HEK293 (cell line): Measurements from ENCODE around the gene RANGAP1.
"Not testable (repeated sequence)": the region's sequence is repeated elsewhere in the genome, so short reads cannot be mapped to it uniquely, and the experiment has no call there.

Experiments
- CTCF ChIA-PET: fragments of 350-600 bp; formaldehyde crosslinking; extraction: SDS; loops from one replicate; lab custom pipeline; 2021; ENCODE audit warnings: antibody characterized with exemption; lab: Yijun Ruan, JAX
- POLR2A ChIA-PET: fragments of 300-600 bp; formaldehyde crosslinking; extraction: SDS; loops from one replicate; lab custom pipeline; 2020; ENCODE audit warnings: antibody characterized with exemption, inconsistent platforms; lab: Yijun Ruan, JAX
- H3K27ac ChIP-seq: fragments of 200-500 bp; sonication (Bioruptor generic); 2 replicates; pipeline ENCODE4 v1.5.1; 2014; ENCODE audit warnings: low read depth, low read length, control low read depth, inconsistent platforms; ENCODE audit errors: extremely low read depth
- H3K36me3 ChIP-seq, 2 experiments: fragments of 200-500 bp in 1 of 2; sonication (Bioruptor generic) in 1 of 2; 1 replicate in 1 of 2; 2 replicates in 1 of 2; pipeline ENCODE4 v1.5.1; 2014 to 2017; ENCODE audit warnings: inconsistent platforms in 2 of 2, low read length in 2 of 2; ENCODE audit not compliant: control insufficient read depth in 2 of 2, insufficient read depth in 1 of 2
- H3K4me1 ChIP-seq: fragments of 200-500 bp; sonication (Bioruptor generic); 2 replicates; pipeline ENCODE4 v1.5.1; 2014; ENCODE audit warnings: mild to moderate bottlenecking, low read length, inconsistent platforms; ENCODE audit not compliant: control insufficient read depth, insufficient read depth
- H3K4me3 ChIP-seq: 2 replicates; pipeline ENCODE4 v1.5.1; 2011; ENCODE audit warnings: low read depth, mild to moderate bottlenecking, control low read depth, low read length, moderate library complexity
- H3K9me3 ChIP-seq: fragments of 200-500 bp; sonication (Bioruptor generic); 2 replicates; pipeline ENCODE4 v1.5.1; 2014; ENCODE audit warnings: low read depth, low read length, inconsistent platforms; ENCODE audit not compliant: control insufficient read depth, insufficient read depth
- GLIS1 ChIP-seq: fragments of 450-650 bp; formaldehyde crosslinking; IDR thresholded peaks from 2 replicates; pipeline ENCODE4 v1.5.1; 2016; ENCODE audit warnings: missing biosample characterization, missing genetic modification characterization
- MEIS1 ChIP-seq: sonication (generic); formaldehyde crosslinking; IDR thresholded peaks from 2 replicates; pipeline ENCODE4 v1.8.1; 2022; ENCODE audit warnings: missing genetic modification reagents, mild to moderate bottlenecking, borderline replicate concordance
- SP2 ChIP-seq: fragments of 450-650 bp; formaldehyde crosslinking; IDR thresholded peaks from 2 replicates; pipeline ENCODE4 v1.5.1; 2016; ENCODE audit warnings: missing biosample characterization, missing genetic modification characterization
- WT1 ChIP-seq: fragments of 450-650 bp; formaldehyde crosslinking; IDR thresholded peaks from 2 replicates; pipeline ENCODE4 v1.5.1; 2016; ENCODE audit warnings: missing biosample characterization, missing genetic modification characterization
- YY1 ChIP-seq: fragments of 450-650 bp; formaldehyde crosslinking; IDR thresholded peaks from 2 replicates; pipeline ENCODE4 v1.5.1; 2018; ENCODE audit warnings: missing biosample characterization, missing genetic modification characterization
- ZBTB20 ChIP-seq: fragments of 450-650 bp; formaldehyde crosslinking; IDR thresholded peaks from 2 replicates; pipeline ENCODE4 v1.5.1; 2016; ENCODE audit warnings: missing biosample characterization, missing genetic modification characterization
- ZBTB6 ChIP-seq: fragments of 450-650 bp; formaldehyde crosslinking; IDR thresholded peaks from 2 replicates; pipeline ENCODE4 v1.5.1; 2017; ENCODE audit warnings: missing biosample characterization, missing genetic modification characterization
- ZNF121 ChIP-seq: fragments of 450-650 bp; formaldehyde crosslinking; IDR thresholded peaks from 2 replicates; pipeline ENCODE4 v1.5.1; 2016; ENCODE audit warnings: missing biosample characterization, missing genetic modification characterization
- ZNF174 ChIP-seq: fragments of 450-650 bp; formaldehyde crosslinking; IDR thresholded peaks from 2 replicates; pipeline ENCODE4 v1.5.0; 2017; ENCODE audit warnings: missing biosample characterization, mild to moderate bottlenecking, missing genetic modification characterization
- ZNF416 ChIP-seq: fragments of 450-650 bp; formaldehyde crosslinking; IDR thresholded peaks from 2 replicates; pipeline ENCODE4 v1.5.1; 2016; ENCODE audit warnings: missing biosample characterization, missing genetic modification characterization
- ZNF548 ChIP-seq: fragments of 450-650 bp; formaldehyde crosslinking; IDR thresholded peaks from 2 replicates; pipeline ENCODE4 v1.5.1; 2016; ENCODE audit warnings: missing biosample characterization, missing genetic modification characterization
- ZNF768 ChIP-seq: fragments of 450-650 bp; formaldehyde crosslinking; IDR thresholded peaks from 2 replicates; pipeline ENCODE4 v1.5.1; 2018; ENCODE audit warnings: missing biosample characterization, mild to moderate bottlenecking, missing genetic modification characterization
- ZNF792 ChIP-seq: fragments of 450-650 bp; formaldehyde crosslinking; IDR thresholded peaks from 2 replicates; pipeline ENCODE4 v1.5.1; 2016; ENCODE audit warnings: missing biosample characterization, missing genetic modification characterization
- TF ChIP-seq, protein P1 (sequence below): fragments of 450-650 bp; formaldehyde crosslinking; IDR thresholded peaks from 2 replicates; pipeline ENCODE4 v1.5.1; 2016; ENCODE audit warnings: missing biosample characterization, missing genetic modification characterization

Gene RANGAP1

DNA sequence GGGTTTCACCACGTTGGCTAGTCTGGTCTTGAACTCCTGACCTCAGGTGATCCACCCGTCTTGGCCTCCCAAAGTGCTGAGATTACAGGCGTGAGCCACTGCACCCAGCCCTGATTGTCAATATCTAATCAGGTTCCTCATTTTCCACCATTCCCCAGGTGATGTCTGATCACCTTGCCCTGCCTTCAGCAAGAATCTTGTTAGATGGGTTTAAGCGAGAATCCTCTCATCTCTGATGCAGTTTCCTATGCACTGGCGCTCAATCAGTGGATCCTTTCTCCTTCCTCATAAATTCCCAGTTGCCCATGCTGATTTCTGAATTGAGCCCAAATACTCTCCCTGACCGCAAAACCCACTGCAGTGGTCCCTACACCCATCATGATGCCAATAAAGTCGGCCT, 14.7 kb upstream of the RANGAP1 start:
- no peak overlapping the region for H3K27ac ChIP-seq

DNA sequence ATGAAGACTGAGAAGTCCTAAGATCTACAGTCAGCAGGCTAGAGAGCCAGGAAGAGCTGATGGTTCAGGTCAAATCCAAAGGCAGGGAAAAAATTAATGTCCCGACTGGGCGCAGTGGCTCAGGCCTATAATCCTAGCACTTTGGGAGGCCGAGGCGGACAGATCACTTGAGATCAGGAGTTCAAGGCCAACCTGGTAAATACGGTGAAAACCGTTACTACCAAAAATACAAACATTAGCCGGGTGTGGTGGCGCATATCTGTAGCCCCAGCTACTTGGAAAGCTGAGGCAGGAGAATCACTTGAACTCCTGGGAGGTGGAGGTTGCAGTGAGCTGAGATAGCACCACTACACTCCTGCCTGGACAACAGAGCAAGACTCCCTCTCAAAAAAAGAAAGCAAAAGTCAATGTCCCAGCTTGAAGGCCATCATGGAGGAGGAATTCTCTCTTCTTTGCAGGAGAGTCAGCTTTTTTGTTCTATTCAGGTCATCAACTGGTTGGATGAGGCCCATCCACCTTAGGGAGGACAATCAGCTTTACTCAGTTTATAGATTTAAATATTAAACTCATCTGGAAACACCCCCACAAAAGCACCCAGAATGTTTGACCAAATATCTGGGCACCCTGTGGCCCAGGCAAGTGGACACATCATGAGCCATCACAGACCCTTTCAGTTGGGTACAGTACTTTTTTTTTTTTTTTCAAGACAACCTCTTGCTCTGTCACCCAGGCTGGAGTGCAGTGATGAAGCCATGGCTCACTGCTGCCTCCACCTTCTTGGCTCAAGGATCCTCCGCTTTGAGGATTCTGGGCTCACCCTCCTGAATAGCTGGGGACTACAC, 11.1 kb upstream of the RANGAP1 start:
- no peaks in the 10 kb centered on the region for H3K4me1 ChIP-seq
- ChIA-PET CTCF (interaction anchor here (0.6 to 0.7 kb wide), 2 partner anchors 480 to 763 kb away, joined by 3 to 6 read pairs; no protein-coding TSS in a partner anchor), POLR2A (interaction anchor here (0.7 to 1.1 kb wide), 3 partner anchors 9 to 32 kb away, joined by 4 to 8 read pairs (median 5); no protein-coding TSS in a partner anchor)
- no peak overlapping the region for H3K4me3 ChIP-seq
- H3K36me3 ChIP-seq = no peaks in the 10 kb centered on the region
- TF ChIP-seq ZBTB6 = peak; percentile 61; the same call in 1 of the 2 replicates
- TF ChIP-seq ZNF416 = peak; percentile 99
- TF ChIP-seq ZNF121 = peak; percentile 30; the same call in 1 of the 2 replicates
- no peak for TF ChIP-seq WT1 (tag by site-specific recombination)
- TF ChIP-seq, all 188 proteins: peak for 3
- H3K9me3 ChIP-seq = no peaks in the 10 kb centered on the region
- no peak overlapping the region for H3K27ac ChIP-seq

More for the DNA sequence above, 14.7 kb upstream of the RANGAP1 start:
- Histone ChIP-seq H3K4me3 (peak overlapping the region; percentile 82), H3K4me1 (peaks cover 4% of the 10 kb centered on the region; the same call in 1 of the 2 replicates), H3K36me3 (peaks cover 0 to 9% of the 10 kb centered on the region in 2 experiments; a peak in 2 of 3 replicates)
- CTCF ChIA-PET = interaction anchor here (0.7 to 1.8 kb wide), 6 partner anchors 8 to 36 kb away, joined by 3 to 7 read pairs (median 4); partner anchors contain the start of gene RANGAP1
- POLR2A ChIA-PET = interaction anchor here (0.7 to 1.6 kb wide), 13 partner anchors 11 to 208 kb away, joined by 3 to 24 read pairs (median 4); partner anchors contain the start of genes ACO2, PHF5A, RANGAP1 and TEF
- no peak for TF ChIP-seq ZNF174 (tag by site-specific recombination)
- TF ChIP-seq ZBTB20 = 0 out of 2 replicates have a peak, but pooled peaks have one; percentile 0
- no peak for TF ChIP-seq MEIS1 (CRISPR knock-in tag)
- no peak for TF ChIP-seq YY1
- TF ChIP-seq ZNF768 (tag by site-specific recombination) = no peak
- TF ChIP-seq, protein P1, sequence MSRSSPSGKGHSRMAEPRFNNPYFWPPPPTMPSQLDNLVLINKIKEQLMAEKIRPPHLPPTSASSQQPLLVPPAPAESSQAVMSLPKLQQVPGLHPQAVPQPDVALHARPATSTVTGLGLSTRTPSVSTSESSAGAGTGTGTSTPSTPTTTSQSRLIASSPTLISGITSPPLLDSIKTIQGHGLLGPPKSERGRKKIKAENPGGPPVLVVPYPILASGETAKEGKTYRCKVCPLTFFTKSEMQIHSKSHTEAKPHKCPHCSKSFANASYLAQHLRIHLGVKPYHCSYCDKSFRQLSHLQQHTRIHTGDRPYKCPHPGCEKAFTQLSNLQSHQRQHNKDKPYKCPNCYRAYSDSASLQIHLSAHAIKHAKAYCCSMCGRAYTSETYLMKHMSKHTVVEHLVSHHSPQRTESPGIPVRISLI = no peak
- TF ChIP-seq ZNF548 (tag by site-specific recombination) = no peak
- TF ChIP-seq ZNF792 = no peak
- TF ChIP-seq, all 188 proteins: peak for 1
- H3K9me3 ChIP-seq = no peaks in the 10 kb centered on the region

- POLR2A ChIA-PET, H3K4me3 ChIP-seq, H3K27ac ChIP-seq, H3K9me3 ChIP-seq, H3K4me1 ChIP-seq, H3K36me3 ChIP-seq, CTCF ChIA-PET: not testable (repeated sequence)
Observed at GRCh38 chr22:41294816-41295215, 8.8 kb upstream of the RANGAP1 start.

DNA sequence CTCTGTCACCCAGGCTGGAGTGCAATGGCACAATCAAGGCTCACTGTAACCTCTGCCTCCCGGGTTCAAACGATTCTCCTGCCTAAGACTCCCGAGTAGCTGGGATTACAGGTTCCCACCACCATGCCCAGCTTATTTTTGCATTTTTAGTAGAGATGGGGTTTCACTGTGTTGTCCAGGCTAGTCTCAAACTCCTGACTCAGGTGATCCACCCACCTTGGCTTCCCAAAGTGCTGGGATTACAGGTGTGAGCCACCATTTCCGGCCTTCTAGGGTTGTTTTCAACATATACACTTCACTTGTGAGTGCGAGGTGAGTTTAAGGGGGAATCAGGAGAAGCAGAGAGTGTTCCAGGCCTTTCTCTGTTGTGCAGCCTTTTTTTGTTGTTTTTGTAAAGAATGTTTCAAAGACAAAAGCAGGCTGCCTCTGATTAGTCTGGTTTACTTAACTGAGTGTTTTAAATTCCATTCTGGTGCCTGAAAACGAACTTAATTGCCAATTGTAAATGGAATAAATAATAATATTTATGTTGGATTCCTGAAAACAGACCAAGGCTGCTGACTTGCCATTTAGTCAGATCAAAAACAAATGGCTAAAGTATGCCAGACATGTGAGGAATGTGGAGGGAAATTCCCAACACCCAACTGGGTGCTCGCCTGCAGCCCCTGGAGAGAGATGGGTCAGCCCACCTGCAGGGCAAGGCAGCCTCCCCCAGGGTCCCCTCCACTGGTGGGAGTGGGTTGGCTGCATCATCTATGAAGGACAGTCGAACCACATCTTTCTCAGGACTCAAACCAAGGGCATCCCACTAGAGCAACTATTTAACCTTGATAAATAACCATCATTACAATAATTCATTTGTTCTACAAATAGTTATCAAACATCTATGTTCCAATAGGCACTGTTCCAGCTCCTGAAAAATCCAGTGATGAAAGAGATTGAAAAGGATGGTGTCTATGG, 4.6 kb upstream of the RANGAP1 start:
- ChIA-PET POLR2A (interaction anchor here (0.5 to 0.7 kb wide), 2 partner anchors 72 to 362 kb away, joined by 3 to 4 read pairs; no protein-coding TSS in a partner anchor), CTCF (interaction anchor here (0.6 kb wide), 1 partner anchor 71 kb away, joined by 3 read pairs; no protein-coding TSS in a partner anchor)
- no peaks in the 10 kb centered on the region for H3K36me3 ChIP-seq
- no peak overlapping the region for H3K4me3 ChIP-seq
- peaks cover 6% of the 10 kb centered on the region for H3K4me1 ChIP-seq
- H3K9me3 ChIP-seq = no peaks in the 10 kb centered on the region
- no peak overlapping the region for H3K27ac ChIP-seq
- TF ChIP-seq SP2 (tag by site-specific recombination) (no peak), GLIS1 (tag by site-specific recombination) (peak; percentile 92)
- TF ChIP-seq, all 188 proteins: peak for 1
